Endothelial cell of umbilical vein (primary cell): ENCODE results near the gene LIPJ. TPM values are rescaled to one million over a fixed set of nuclear protein-coding genes. Genes with fewer than 3 reads are reported as not detected.

Experiments
- BruUV-seq: library from RNA; stranded (reverse); fragments of 400-500 nt; replicated peaks from 2 replicates; lab custom pipeline; 2021; lab: Mats Ljungman, UMichigan
- CTCF ChIA-PET: fragments of 300-600, 350-600 bp; sonication (Branson Sonifier 250); formaldehyde crosslinking; loops from one replicate; lab custom pipeline; 2021; ENCODE audit warnings: antibody characterized with exemption, inconsistent platforms; lab: Charles Lee
- POLR2A ChIA-PET: fragments of 300-600, 350-600 bp; sonication (Branson Sonifier 250); formaldehyde crosslinking; loops from one replicate; lab custom pipeline; 2021; ENCODE audit warnings: antibody characterized with exemption, inconsistent platforms; lab: Charles Lee
- DNase-seq: peaks from one replicate; pipeline ENCODE4 v3.0.0-alpha.2; 2011; ENCODE audit warnings: low read depth, low spot score
- FAIRE-seq: peaks from 2 replicates; lab custom pipeline; 2011; peaks lifted over from hg19 to GRCh38; lab: Jason Lieb, UNC
- H2AFZ ChIP-seq: 2 replicates; pipeline ENCODE4 v1.6.0; 2012; ENCODE audit warnings: low read depth, low read length, control low read depth, inconsistent platforms
- H3K27ac ChIP-seq: 2 replicates; pipeline ENCODE4 v1.5.1; 2011; ENCODE audit warnings: low read depth, mild to moderate bottlenecking, control low read depth, low read length, moderate library complexity; ENCODE audit not compliant: insufficient read depth
- H3K27me3 ChIP-seq, 2 experiments: 2 replicates each; pipeline versions ENCODE4 v1.6.0 to v1.6.1; 2011; ENCODE audit warnings: low read length in 2 of 2, mixed read lengths in 1 of 2; ENCODE audit not compliant: control insufficient read depth in 2 of 2, insufficient read depth in 2 of 2
- H3K36me3 ChIP-seq, 2 experiments: 2 replicates in 1 of 2; 3 replicates in 1 of 2; pipeline ENCODE4 v1.5.1; 2011; ENCODE audit warnings: low read length in 2 of 2, mild to moderate bottlenecking in 1 of 2, moderate library complexity in 1 of 2; ENCODE audit not compliant: control insufficient read depth in 2 of 2, insufficient read depth in 2 of 2; ENCODE audit errors: extremely low read depth in 1 of 2
- H3K4me1 ChIP-seq: 3 replicates; pipeline ENCODE4 v1.5.1; 2011; ENCODE audit warnings: mild to moderate bottlenecking, low read length; ENCODE audit not compliant: control insufficient read depth, insufficient read depth; ENCODE audit errors: extremely low read depth
- H3K4me2 ChIP-seq: 2 replicates; pipeline ENCODE4 v1.6.1; 2011; ENCODE audit warnings: low read length, control low read depth, mixed read lengths; ENCODE audit not compliant: insufficient read depth
- H3K4me3 ChIP-seq, 3 experiments: fragments of 200-600 bp in 1 of 3; sonication (generic), shearing (Covaris generic) in 1 of 3; replicated peaks in 1 of 3; 2 replicates each; pipeline ENCODE4 v1.5.1; 2011 to 2016; ENCODE audit warnings: control low read depth in 3 of 3, low read length in 3 of 3, mild to moderate bottlenecking in 2 of 3, inconsistent platforms in 1 of 3, low read depth in 1 of 3, moderate library complexity in 1 of 3; ENCODE audit not compliant: insufficient read depth in 1 of 3
- H3K79me2 ChIP-seq: 2 replicates; pipeline ENCODE4 v1.6.0; 2012; ENCODE audit warnings: low read length, inconsistent platforms; ENCODE audit not compliant: control insufficient read depth, insufficient read depth
- H3K9ac ChIP-seq: replicated peaks from 2 replicates; pipeline ENCODE3; 2011; ENCODE audit warnings: low read length, control low read depth; ENCODE audit not compliant: insufficient read depth; ENCODE audit errors: extremely low read depth
- H3K9me1 ChIP-seq: replicated peaks from 3 replicates; pipeline ENCODE4 v1.6.0; 2011; ENCODE audit warnings: mild to moderate bottlenecking, low read length; ENCODE audit not compliant: control insufficient read depth, insufficient read depth; ENCODE audit errors: extremely low read depth
- H3K9me3 ChIP-seq: replicated peaks from 2 replicates; pipeline ENCODE4 v1.5.1; 2012; ENCODE audit warnings: low read length, inconsistent platforms; ENCODE audit not compliant: control insufficient read depth, insufficient read depth
- H4K20me1 ChIP-seq: replicated peaks from 2 replicates; pipeline ENCODE3; 2011; ENCODE audit warnings: mild to moderate bottlenecking, low read length; ENCODE audit not compliant: control insufficient read depth, insufficient read depth; ENCODE audit errors: extremely low read depth
- CTCF ChIP-seq, 2 donors: IDR thresholded peaks; 1 replicate in 1 of 2; 2 replicates in 1 of 2; pipeline ENCODE4 v1.5.1; 2011; ENCODE audit warnings: low read length in 2 of 2, mild to moderate bottlenecking in 2 of 2, moderate library complexity in 2 of 2, control low read depth in 1 of 2, inconsistent platforms in 1 of 2, low read depth in 1 of 2; ENCODE audit not compliant: insufficient read depth in 1 of 2; ENCODE audit errors: extremely low read depth in 1 of 2
- EZH2 ChIP-seq: IDR thresholded peaks from 2 replicates; pipeline ENCODE4 v1.6.1; 2012; ENCODE audit warnings: borderline replicate concordance, low read depth, mild to moderate bottlenecking, moderate library complexity, low read length, inconsistent platforms; ENCODE audit not compliant: severe bottlenecking
- FOS ChIP-seq: IDR thresholded peaks from 2 replicates; pipeline ENCODE4 v1.6.1; 2011; ENCODE audit warnings: mild to moderate bottlenecking, low read length, moderate library complexity, borderline replicate concordance; ENCODE audit not compliant: insufficient read depth
- GATA2 ChIP-seq: IDR thresholded peaks from 2 replicates; pipeline ENCODE4 v1.7.0; 2011; ENCODE audit warnings: low read depth, mild to moderate bottlenecking, moderate library complexity, mixed read lengths, low read length; ENCODE audit not compliant: insufficient read length, insufficient read depth
- JUN ChIP-seq: IDR thresholded peaks from 2 replicates; pipeline ENCODE4 v1.6.1; 2011; ENCODE audit warnings: borderline replicate concordance, low read depth; ENCODE audit not compliant: insufficient read length, insufficient read depth
- MYC ChIP-seq: IDR thresholded peaks from one replicate; pipeline ENCODE4 v1.6.1; 2011; ENCODE audit warnings: mild to moderate bottlenecking, low read depth, low read length
- POLR2A ChIP-seq: IDR thresholded peaks from 2 replicates; pipeline ENCODE4 v1.6.1; 2012; ENCODE audit warnings: low read depth, mild to moderate bottlenecking, control low read depth, low read length
- POLR2AphosphoS5 ChIP-seq: IDR thresholded peaks from 2 replicates; pipeline ENCODE4 v1.6.1; 2012; ENCODE audit warnings: low read depth, mild to moderate bottlenecking, control low read depth, low read length, moderate library complexity; ENCODE audit not compliant: insufficient read depth
- dilution Hi-C: fragments of 300-500 bp; cut with MboI; formaldehyde crosslinking; loops from one replicate; pipeline ENCODE4 v1.15.0; 2019; ENCODE audit warnings: low sequenced_read_pairs; ENCODE audit not compliant: extremely low pct_ligation_motif_present
- intact Hi-C: fragments of 100-400 bp; cut with micrococcal nuclease; formaldehyde crosslinking; loops from one replicate; pipeline ENCODE4 v1.10.0; 2022
- polyA plus RNA-seq, 4 experiments: library from polyadenylated mRNA; depleted of rRNA in 3 of 4; stranded (reverse) in 3 of 4; unstranded in 1 of 4; fragments of >200 nt; gene quantifications; 2 replicates each; pipeline versions ENCODE4 v1.2.1 to v1.2.3, GENCODE V29; 2011 to 2012; ENCODE audit warnings: missing spikeins in 1 of 4
- total RNA-seq: library from RNA; stranded (reverse); gene quantifications from 2 replicates; pipeline ENCODE4 v1.2.3, GENCODE V29; 2021
- TF ChIP-seq, protein P1 (sequence below): IDR thresholded peaks from 2 replicates; pipeline ENCODE4 v1.6.1; 2011; ENCODE audit not compliant: insufficient read depth, insufficient read length

LIPJ gene
- total and polyA plus RNA-seq, 2 donors (not counting 3 experiments of a cell fraction or from before 2014, with no cell fraction given), result 0.09 TPM; not detected in 1

GRCh38 chr10:88608780-88609179, 22.2 kb downstream of the LIPJ start:
- Histone ChIP-seq H2AFZ (no peak overlapping the region), H3K4me2 (no peak overlapping the region), H3K4me1 (no peaks in the 10 kb centered on the region), H3K27ac (no peak overlapping the region), H3K79me2 (no peaks in the 10 kb centered on the region), H3K27me3 (no peaks in the 10 kb centered on the region), H3K9me1 (no peaks in the 10 kb centered on the region), H3K9ac (no peak overlapping the region), H3K4me3 (no peak overlapping the region), H4K20me1 (no peaks in the 10 kb centered on the region), H3K36me3 (no peaks in the 10 kb centered on the region), H3K9me3 (no peaks in the 10 kb centered on the region)
- intact Hi-C loops (no loop called here), dilution Hi-C loops (no loop called here)
- no TSS peak for BruUV-seq
- TF ChIP-seq EZH2, result no peak
- no peak for TF ChIP-seq FOS
- no peak for TF ChIP-seq JUN
- no peak for TF ChIP-seq CTCF (IDR thresholded peaks at IDR 0.05; ENCODE audit: extremely low read depth in 1 of 2, insufficient read depth in 1 of 2, low read depth in 1 of 2, low read length in 2 of 2)
- TF ChIP-seq GATA2, result no peak
- TF ChIP-seq MYC, result no peak
- no peak for TF ChIP-seq POLR2AphosphoS5
- TF ChIP-seq, protein P1, sequence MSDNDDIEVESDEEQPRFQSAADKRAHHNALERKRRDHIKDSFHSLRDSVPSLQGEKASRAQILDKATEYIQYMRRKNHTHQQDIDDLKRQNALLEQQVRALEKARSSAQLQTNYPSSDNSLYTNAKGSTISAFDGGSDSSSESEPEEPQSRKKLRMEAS, result no peak
- TF ChIP-seq POLR2A, result no peak
- CTCF ChIA-PET, result no interaction called here
- POLR2A ChIA-PET, result no interaction called here
- FAIRE-seq, result peak; percentile 43
- no peak for DNase-seq
